OCI-LY7 (cell line): ENCODE measurements around the gene KRTAP5-7. TPM values are rescaled to one million over a fixed set of nuclear protein-coding genes. Genes with fewer than 3 reads are reported as not detected.
"Not testable (repeated sequence)": the region's sequence is repeated elsewhere in the genome, so short reads cannot be mapped to it uniquely, and the experiment has no call there.

Experiments
- BruUV-seq: library from RNA; stranded (reverse); fragments of 400-500 nt; replicated peaks from 2 replicates; lab custom pipeline; 2021; lab: Mats Ljungman, UMichigan
- CTCF ChIA-PET: fragments of 300-600 bp; sonication (Branson Sonifier 250); formaldehyde crosslinking; loops from one replicate; lab custom pipeline; 2022; ENCODE audit warnings: antibody characterized with exemption; ENCODE audit not compliant: unreplicated experiment; lab: Charles Lee
- POLR2A ChIA-PET: fragments of 300-600 bp; sonication (Branson Sonifier 250); formaldehyde crosslinking; loops from one replicate; lab custom pipeline; 2022; ENCODE audit warnings: antibody characterized with exemption; lab: Charles Lee
- DNase-seq: peaks from one replicate; pipeline ENCODE4 v3.0.0-alpha.2; 2015; ENCODE audit warnings: low spot score
- H2AFZ ChIP-seq: fragments of 200-600 bp; sonication (generic), shearing (Covaris generic); 2 replicates; pipeline ENCODE4 v1.6.1; 2014; ENCODE audit warnings: mild to moderate bottlenecking, antibody characterized with exemption, low read length, moderate library complexity
- H3K27ac ChIP-seq: fragments of 200-600 bp; sonication (generic); 2 replicates; pipeline ENCODE4 v1.5.1; 2014; ENCODE audit warnings: mixed run types, low read depth, mild to moderate bottlenecking, moderate library complexity, low read length, inconsistent platforms; ENCODE audit not compliant: poor library complexity, severe bottlenecking
- H3K36me3 ChIP-seq: fragments of 200-600 bp; sonication (generic); 2 replicates; pipeline ENCODE4 v1.6.1; 2014; ENCODE audit warnings: mild to moderate bottlenecking, antibody characterized with exemption, low read length, moderate library complexity, mixed read lengths; ENCODE audit not compliant: insufficient read depth
- H3K4me1 ChIP-seq: fragments of 200-600 bp; sonication (generic); 2 replicates; pipeline ENCODE4 v1.5.1; 2014; ENCODE audit warnings: mild to moderate bottlenecking, low read length; ENCODE audit not compliant: insufficient read depth, poor library complexity, severe bottlenecking
- H3K4me2 ChIP-seq: fragments of 200-600 bp; sonication (generic); 2 replicates; pipeline ENCODE4 v1.6.1; 2014; ENCODE audit warnings: mild to moderate bottlenecking, low read length
- H3K4me3 ChIP-seq: fragments of 200-600 bp; sonication (generic); 2 replicates; pipeline ENCODE4 v1.5.1; 2014; ENCODE audit warnings: mild to moderate bottlenecking, low read depth, low read length; ENCODE audit not compliant: poor library complexity, severe bottlenecking
- H3K79me2 ChIP-seq: fragments of 200-600 bp; sonication (generic); 2 replicates; pipeline ENCODE4 v1.6.1; 2016; ENCODE audit warnings: low read depth, mild to moderate bottlenecking, low read length, moderate library complexity, mixed read lengths; ENCODE audit not compliant: insufficient read depth
- H3K9me2 ChIP-seq: fragments of 200-600 bp; sonication (generic); 2 replicates; pipeline ENCODE4 v1.6.1; 2016; ENCODE audit warnings: mild to moderate bottlenecking, low read length, mixed read lengths; ENCODE audit not compliant: insufficient read depth
- H3K9me3 ChIP-seq: fragments of 200-600 bp; sonication (generic); 2 replicates; pipeline ENCODE4 v1.6.1; 2014; ENCODE audit warnings: mild to moderate bottlenecking, mixed run types, low read length, mixed read lengths
- H4K20me1 ChIP-seq: fragments of 200-600 bp; sonication (generic); 2 replicates; pipeline ENCODE4 v1.6.1; 2014; ENCODE audit warnings: mild to moderate bottlenecking, antibody characterized with exemption, low read length, moderate library complexity, mixed read lengths; ENCODE audit not compliant: insufficient read depth
- CTCF ChIP-seq: fragments of 200-600 bp; sonication (generic); conservative IDR thresholded peaks from 2 replicates; pipeline ENCODE4 v1.5.1; 2014; ENCODE audit warnings: mild to moderate bottlenecking, antibody characterized with exemption, low read length, moderate library complexity, mixed read lengths
- EZH2phosphoT487 ChIP-seq: fragments of 200-600 bp; sonication (generic); IDR thresholded peaks from 2 replicates; pipeline ENCODE4 v1.6.1; 2018; ENCODE audit warnings: low read depth, borderline replicate concordance, mild to moderate bottlenecking, mixed run types, antibody characterized with exemption, low read length, moderate library complexity, mixed read lengths
- intact Hi-C: fragments of 100-400 bp; cut with micrococcal nuclease; formaldehyde crosslinking; loops from one replicate; pipeline ENCODE4 v1.10.0; 2022; ENCODE audit not compliant: unreplicated experiment
- total RNA-seq, 2 experiments: library from RNA; depleted of rRNA in 1 of 2; stranded (reverse); fragments of >200 nt in 1 of 2; shearing (Covaris generic) in 1 of 2; gene quantifications; 2 replicates each; pipeline ENCODE4 v1.2.3, GENCODE V29; 2014 to 2022

KRTAP5-7 gene
- total RNA-seq, 2 experiments from 2014 or later, result not detected

DNA sequence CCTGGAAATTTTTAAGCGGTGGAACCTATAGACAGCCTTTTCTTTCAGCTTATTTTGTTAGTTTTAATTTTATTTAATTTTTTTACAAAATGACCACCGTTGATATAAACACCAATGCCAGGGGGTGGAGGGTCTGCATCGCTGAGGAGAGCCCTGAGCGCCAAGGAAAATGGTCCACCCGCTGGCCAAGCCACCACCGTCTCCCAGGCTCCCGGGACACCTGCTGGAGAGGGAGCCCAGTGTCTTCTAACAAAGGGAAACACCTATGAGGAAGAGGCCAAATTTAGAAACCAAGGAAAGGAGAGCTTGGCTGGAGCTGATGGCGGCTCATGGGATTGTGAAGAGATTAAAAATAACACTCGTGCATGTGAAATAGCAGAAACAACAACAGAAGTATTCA lies 10.5 kb downstream of the KRTAP5-7 start:
- no peaks in the 10 kb centered on the region for H3K36me3 ChIP-seq
- H2AFZ ChIP-seq, result no peak overlapping the region
- no peaks in the 10 kb centered on the region for H3K9me3 ChIP-seq
- intact Hi-C loops, result no loop called here
- H3K4me2 ChIP-seq, result no peak overlapping the region
- H3K9me2 ChIP-seq, result no peaks in the 10 kb centered on the region
- no peaks in the 10 kb centered on the region for H3K4me1 ChIP-seq
- TF ChIP-seq CTCF (no peak), EZH2phosphoT487 (no peak)
- no peaks in the 10 kb centered on the region for H3K79me2 ChIP-seq
- H3K27ac ChIP-seq, result no peak overlapping the region
- DNase-seq, result no peak
- POLR2A ChIA-PET, result no interaction called here
- BruUV-seq, result no TSS peak
- CTCF ChIA-PET, result no interaction called here
- H4K20me1 ChIP-seq, result no peaks in the 10 kb centered on the region
- H3K4me3 ChIP-seq, result no peak overlapping the region

GRCh38 chr11:71537977-71538665 lies 11.1 kb downstream of the KRTAP5-7 start, which contains the start of gene KRTAP5-8:
Gene KRTAP5-8 (plus strand): TSS chr11:71538025. CDS start chr11:71538056, 31 bp downstream.
- H3K27ac ChIP-seq, H3K36me3 ChIP-seq, H3K4me1 ChIP-seq, H3K9me2 ChIP-seq, H3K4me3 ChIP-seq, DNase-seq, H3K9me3 ChIP-seq, POLR2A ChIA-PET, H3K4me2 ChIP-seq, H3K79me2 ChIP-seq, BruUV-seq, H2AFZ ChIP-seq, CTCF ChIA-PET, H4K20me1 ChIP-seq, intact Hi-C loops: not testable (repeated sequence)

DNA sequence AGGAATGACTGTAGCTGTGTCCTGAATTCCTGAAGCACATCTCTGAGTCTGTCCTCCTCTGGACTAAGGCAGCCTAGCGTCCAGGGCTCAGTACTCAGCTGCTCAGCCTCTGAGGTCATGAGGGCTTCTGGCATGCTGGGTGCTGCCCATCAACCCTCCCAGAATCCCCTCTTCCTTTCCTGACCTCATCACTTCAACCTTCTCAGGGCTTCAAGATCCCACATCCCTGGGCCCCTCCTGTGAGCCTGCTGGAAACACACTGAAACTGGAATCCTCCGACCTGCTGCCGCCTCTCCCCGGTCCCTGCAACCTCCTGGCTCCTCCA lies 11.6 kb downstream of the KRTAP5-7 start:
- H3K9me3 ChIP-seq, result no peaks in the 10 kb centered on the region
- ChIA-PET CTCF (no interaction called here), POLR2A (no interaction called here)
- no peak overlapping the region for H3K27ac ChIP-seq
- no peaks in the 10 kb centered on the region for H3K9me2 ChIP-seq
- H4K20me1 ChIP-seq, result no peaks in the 10 kb centered on the region
- intact Hi-C loops, result no loop called here
- H3K4me3 ChIP-seq, result no peak overlapping the region
- H2AFZ ChIP-seq, result no peak overlapping the region
- DNase-seq, result no peak
- TF ChIP-seq EZH2phosphoT487 (no peak), CTCF (no peak)
- H3K79me2 ChIP-seq, result no peaks in the 10 kb centered on the region
- H3K36me3 ChIP-seq, result no peaks in the 10 kb centered on the region
- no peak overlapping the region for H3K4me2 ChIP-seq
- H3K4me1 ChIP-seq, result no peaks in the 10 kb centered on the region
- no TSS peak for BruUV-seq
